HG03159 (cell line): ENCODE results near the gene NF2.
"Not testable (repeated sequence)": the region's sequence is repeated elsewhere in the genome, so short reads cannot be mapped to it uniquely, and the experiment has no call there.

Source experiments
- ATAC-seq: cut with Tn5 transposase; IDR thresholded peaks from one replicate; pipeline ENCODE4 v1.9.1; 2021; ENCODE audit warnings: mild to moderate bottlenecking, moderate library complexity; ENCODE audit not compliant: unreplicated experiment

NF2 gene

DNA sequence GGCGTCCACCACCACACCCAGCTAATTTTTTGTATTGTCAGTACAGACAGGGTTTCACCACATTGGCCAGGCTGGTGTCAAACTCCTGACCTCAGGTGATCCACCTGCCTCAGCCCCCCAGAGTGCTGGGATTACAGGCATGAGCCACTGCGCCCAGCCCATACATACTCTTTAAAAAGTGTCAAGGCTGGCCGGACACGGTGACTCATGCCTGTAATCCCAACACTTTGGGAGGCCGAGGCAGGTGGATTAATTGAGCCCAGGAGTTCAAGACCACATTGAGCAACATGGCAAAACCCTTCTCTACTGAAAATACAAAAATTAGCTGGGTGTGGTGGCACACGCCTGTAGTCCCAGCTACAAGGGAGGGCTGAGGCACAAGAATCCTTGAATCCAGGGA is 9.0 kb upstream of the NF2 start:
- ATAC-seq, result not testable (repeated sequence)

DNA sequence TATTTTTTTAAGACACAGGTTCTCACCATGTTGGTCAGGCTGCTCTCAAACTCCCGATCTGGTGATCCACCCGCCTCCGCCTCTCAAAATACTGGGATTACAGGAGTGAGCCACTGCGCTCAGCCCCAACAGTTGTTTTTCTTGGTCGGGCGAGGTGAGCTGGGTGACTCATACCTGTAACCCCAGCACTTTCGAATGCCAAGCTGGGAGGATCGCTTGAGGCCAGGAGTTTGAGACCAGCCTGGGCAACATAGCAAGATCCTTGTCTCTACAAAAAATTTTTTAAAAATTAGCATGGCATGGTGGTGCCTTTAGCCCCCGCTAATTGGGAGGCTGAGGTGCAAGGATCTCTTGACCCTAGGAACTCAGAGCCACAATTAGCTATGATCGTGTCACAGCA is 7.0 kb upstream of the NF2 start:
- no peak for ATAC-seq

DNA sequence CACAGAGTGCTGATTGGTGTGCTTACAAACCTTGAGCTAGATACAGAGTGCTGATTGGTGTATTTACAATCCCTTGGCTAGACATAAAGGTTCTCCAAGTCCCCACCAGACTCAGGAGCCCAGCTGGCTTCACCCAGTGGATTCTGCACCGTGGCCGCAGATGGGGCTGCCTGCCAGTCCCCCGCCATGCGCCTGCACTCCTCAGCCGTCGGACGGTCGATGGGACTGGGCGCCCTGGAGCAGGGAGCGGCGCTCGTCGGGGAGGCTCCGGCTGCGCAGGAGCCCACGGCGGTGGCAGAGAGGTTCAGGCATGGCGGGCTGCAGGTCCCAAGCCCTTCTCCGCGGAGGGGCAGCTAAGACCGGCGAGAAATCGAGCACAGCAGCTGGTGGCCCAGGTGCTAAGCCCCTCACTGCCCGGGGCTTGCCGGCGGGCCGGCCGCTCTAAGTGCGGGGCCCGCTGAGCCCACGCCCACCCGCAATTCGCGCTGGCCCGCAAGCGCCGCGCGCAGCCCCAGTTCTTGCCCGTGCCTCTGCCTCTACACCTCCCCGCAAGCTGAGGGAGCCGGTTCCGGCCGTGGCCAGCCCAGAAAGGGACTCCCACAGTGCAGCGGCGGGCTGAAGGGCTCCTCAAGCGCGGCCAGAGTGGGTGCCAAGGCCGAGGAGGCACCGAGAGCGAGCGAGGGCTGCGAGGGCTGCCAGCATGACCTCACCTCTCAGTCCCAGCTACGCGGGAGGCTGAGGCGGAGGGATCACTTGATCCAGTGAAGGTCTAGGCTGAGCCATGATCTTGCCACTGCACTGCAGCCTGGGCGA is 5.4 kb upstream of the NF2 start:
- ATAC-seq, result not testable (repeated sequence)

DNA sequence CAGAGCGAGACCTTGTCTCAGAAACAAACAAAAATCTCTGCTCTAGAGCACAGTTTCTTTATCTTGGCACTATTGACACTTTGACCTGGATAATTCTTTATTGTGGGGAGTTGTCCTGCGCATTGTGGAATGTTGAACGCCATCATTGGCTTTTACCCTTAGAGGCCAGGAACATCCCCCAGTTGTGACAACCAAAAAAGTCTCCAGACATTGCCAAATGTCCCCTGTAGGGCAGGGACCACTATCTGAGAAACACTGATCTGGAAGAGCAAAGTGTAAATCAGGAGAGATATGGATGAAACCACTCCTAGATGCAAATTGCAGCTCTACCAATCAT is 4.8 kb upstream of the NF2 start:
- no peak for ATAC-seq

DNA sequence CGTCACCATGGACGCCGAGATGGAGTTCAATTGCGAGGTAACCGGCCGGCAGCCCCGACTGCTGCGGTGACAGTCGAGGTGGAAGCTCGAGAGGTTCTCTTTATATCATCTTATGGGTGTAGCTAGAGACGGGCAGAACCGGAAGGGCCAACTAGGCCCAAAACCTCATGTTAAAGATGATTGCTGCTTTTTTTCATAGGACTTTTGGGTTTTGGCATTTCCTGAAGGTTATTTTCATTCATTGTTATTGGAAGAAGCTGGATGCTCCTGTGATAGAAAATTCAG is 585 bp downstream of the NF2 start:
- no peak for ATAC-seq

DNA sequence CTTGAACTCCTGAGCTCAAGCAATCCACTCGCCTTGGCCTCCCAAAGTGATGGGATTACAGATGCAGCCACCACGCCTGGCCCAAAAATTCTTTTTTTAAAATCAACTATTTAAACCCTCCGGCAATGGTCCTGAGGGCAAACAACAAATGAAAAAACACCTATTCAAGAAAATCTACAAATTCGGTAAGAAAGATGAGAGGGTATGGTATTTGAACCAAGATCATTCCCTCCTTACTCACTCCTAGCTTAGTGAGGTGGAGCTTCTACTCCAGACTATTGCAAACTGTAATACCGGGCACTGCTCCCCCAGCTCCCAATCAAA is 2.1 kb downstream of the NF2 start:
- ATAC-seq, result no peak

DNA sequence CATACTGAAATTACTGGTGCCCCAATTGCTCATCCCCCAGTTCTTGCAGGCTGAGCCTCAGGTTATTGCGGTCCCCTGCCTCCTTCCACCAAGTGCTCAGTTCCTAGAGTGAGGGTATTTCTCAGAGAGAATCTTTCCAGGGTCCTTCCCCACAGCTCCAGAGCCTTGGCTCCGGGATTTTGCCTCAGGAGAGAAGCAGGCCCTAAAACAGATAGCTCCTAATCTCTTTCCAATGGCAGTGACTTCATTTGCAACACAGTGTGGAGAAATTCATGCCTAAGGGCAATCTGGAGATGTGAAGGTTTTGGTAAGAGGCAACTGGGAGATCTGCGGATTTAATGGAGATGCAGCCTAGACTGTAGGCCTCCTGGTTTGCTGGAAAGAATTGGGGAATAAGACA is 2.9 kb downstream of the NF2 start:
- ATAC-seq, result no peak

DNA sequence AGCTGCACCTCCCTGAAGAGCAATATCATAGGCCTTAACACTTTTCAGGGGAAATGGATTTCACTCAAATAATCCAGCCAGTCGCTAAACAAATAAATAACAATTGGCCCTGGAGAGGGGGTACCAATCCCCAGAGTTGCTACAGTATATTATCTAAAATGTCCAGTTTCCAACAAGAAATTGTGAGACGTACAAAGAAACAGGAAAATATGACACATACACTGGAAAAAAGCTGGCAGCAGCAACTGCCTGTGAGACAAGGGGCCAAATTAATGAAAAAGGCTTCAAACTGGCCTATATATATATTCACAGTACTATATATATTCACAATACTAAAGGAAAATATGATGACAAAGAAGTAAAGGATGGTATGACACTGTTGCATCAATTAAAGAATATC is 4.0 kb downstream of the NF2 start:
- no peak for ATAC-seq

DNA sequence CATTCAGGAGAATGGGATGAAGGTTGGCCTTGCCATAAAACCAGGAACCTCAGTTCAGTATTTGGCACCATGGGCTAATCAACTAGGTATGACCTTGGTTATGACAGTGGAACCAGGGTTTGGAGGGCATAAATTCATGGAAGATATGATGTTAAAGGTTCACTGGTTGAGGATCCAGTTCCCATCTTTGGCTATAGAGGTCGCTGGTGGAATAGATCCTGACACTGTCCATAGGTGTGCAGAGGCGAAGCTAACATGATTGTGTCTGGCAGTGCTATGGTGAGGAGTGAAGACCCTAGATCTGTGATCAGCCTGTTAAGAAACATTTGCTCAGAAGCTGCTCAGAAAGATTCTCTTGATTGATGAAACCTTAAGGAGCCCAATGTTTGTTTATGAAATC is 5.7 kb downstream of the NF2 start:
- ATAC-seq, result no peak

DNA sequence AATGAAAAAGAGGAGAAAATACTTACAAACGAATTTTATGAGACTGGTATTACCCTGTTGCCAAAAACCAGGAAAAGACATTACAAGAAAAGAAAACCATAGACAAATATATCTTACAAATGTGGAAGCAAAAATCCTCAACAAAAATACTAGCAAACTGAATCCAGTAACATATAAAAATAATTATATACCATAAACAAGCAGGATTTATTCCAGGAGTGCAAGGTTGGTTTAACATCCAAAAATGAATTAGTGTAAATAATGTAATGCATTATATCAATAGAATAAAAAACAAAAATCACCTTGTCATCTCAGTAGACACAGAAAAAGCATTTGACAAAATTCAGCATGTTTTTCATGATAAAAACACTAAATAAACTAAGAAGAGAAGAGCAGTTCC is 7.3 kb downstream of the NF2 start:
- no peak for ATAC-seq

DNA sequence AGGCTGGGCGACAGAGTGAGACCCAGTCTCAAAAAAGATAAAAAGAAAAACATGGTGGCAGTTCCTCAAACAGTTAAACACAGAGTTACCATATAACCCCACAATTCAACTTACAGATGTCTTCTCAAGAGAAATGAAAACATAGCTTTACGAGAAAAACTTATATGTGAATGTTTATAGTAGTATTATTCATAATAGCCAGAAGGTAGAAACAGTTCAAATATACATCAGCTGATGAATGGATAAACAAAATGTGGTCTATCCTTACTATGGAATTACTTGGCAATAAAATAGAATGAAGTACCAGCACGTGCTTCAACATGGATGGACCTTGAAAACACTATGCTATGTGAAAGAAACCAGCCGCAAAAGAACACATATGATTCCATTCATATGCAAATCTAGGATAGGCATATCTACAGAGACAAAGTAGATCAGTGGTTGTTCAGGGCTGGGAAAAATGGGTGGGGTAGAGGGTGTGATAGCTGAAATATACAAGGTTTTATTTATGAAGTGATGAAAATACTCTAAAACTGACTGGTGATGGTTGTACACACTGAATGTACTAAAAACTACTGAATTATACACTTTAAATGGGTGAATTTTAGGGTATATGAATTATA is 12.4 kb downstream of the NF2 start:
- ATAC-seq, result no peak

DNA sequence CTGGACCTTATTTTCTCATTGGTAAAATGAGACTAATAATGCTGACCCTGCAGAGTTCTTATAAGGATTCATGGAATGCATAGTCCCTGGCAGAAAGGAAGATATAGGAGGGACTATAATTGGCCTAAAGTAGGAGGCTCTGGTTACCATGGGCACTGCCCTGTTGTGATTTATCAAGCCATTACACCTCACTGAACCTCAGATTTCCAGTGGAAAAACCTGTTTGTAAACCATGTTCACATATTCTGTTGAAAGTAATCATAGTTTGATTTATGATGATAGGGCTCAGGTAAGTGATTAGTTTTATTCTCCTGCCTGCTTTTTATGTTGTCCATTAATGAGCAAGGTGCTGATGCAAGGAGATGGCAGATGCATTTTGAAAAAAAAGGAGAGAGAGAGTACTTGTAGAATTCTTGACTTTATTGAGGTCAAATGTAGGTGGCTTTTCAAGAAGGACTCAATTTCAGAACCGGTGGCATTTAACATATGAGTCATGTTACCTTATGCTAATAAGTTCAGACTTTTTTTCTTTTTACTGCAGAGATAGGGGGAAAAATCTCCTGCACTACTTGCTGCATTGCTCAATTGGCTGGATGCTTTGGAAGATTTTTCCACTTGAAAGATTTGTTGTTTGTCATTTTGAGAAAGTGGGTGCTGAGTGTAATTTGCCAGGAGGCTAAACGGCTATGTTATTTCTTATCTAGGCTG is 14.6 kb downstream of the NF2 start:
- no peak for ATAC-seq

DNA sequence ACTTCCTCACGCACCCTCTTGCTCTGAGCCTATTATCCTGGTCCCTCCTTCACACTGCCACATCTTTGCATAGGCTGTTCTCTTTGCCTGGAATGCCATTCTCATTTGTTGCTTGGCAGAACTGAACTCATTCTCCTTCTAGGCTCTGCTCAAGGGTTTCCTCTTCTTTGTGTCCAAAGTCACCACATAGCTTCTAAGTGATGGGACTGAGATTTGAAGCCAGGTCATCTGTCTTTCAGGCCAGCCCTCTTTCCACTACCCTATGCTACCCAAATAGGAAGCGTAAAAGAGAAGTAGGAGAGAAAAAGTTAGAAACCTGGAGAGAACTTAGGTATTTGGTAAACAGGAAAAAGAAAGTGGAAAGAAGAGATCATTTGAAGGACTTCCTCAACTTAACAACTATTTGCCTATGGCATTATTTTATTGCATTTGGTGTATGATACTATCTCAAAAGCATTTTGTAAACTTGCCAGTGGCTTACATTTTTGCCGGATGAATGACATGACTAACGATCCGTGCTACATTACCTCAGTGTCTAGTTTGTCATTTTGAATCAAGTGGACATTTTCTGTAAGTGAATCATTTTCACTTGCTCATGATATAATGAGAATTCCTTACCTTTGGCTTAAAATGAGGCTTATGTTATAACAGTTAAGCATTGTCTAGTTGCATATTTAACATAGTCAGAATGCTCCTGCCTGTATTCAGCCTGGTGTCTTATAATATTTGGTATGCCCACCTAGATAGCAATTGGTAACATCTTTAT is 18.5 kb downstream of the NF2 start:
- ATAC-seq, result no peak

DNA sequence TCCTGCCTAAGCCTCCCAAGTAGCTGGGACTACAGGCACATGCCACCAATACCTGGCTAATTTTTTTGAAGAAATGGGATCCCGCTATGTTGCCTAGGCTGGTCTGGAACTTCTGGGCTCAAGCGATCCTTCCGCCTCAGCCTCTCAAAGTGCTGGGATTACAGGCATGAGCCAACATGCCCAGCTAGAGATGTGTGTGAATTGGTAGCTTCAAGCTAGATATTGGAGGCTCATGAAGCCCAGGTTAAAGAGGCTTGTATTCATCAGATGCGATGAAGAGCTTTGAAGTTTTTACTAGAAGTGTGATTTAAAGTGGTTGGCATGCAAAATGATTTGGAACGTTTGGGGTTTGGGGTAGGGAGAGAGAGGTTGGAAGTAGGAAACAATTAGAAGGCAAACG is 19.6 kb downstream of the NF2 start:
- no peak for ATAC-seq

DNA sequence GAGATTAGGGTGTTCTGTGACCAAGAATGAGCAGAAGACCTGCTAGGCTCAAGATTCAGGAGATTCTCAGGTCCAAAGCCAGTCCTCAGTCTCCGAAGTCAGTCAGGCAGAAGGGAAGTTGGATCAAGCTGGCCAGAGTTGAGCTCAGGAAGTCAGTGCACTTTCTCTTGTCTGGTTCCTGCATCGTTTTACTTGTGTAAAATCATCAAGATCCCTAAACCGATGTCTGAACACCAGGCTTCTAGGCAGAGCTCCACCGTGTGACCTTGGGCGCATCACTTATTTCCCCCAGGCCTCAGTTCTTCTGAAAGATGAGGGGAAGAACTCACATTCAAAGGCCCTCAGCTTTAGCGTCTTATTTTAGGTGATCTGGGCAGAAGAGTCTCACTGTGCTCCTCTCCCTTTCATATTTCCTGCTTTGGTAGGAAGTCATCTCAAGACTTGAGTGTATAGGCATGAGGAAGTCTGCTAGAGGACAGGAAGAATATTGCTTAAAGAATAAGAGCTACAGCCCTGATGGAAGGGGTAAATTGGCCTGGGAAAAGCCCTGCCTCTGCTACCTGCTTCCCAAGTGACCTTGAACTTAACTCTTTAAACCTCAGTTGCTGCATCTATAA is 20.2 kb downstream of the NF2 start:
- no peak for ATAC-seq

DNA sequence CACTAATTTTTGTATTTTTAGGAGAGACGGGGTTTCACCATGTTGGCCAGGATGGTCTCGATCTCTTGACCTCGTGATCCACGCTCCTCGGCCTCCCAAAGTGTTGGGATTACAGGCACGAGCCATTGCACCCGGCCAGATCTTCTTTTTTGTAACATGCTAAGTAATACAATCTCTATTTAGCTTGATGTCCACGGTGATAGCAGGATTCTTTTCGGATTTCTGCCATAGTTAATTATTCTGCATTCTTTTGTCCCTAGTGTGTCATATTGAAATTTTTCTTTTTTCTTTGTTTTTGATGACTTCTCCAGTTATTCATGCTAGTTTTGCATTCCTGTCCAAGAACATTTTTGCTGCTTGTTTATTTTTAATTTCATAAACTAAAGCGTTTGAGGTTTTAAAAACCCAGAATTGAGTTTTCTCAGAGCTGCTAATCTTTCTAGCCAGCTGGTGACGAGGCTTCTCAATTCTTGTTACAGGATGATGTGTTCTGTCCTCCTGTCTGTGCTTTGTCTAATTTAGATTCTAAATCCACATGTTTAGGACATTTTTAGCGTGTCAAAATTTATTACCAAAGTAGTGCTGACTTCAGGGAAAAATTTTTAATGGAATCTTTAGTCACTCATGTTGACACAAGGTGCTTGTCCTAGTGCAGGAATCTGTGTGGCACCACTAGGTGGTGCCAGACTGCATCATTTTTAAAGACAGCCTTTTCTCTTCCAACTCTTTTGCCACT is 21.8 kb downstream of the NF2 start:
- ATAC-seq, result no peak

DNA sequence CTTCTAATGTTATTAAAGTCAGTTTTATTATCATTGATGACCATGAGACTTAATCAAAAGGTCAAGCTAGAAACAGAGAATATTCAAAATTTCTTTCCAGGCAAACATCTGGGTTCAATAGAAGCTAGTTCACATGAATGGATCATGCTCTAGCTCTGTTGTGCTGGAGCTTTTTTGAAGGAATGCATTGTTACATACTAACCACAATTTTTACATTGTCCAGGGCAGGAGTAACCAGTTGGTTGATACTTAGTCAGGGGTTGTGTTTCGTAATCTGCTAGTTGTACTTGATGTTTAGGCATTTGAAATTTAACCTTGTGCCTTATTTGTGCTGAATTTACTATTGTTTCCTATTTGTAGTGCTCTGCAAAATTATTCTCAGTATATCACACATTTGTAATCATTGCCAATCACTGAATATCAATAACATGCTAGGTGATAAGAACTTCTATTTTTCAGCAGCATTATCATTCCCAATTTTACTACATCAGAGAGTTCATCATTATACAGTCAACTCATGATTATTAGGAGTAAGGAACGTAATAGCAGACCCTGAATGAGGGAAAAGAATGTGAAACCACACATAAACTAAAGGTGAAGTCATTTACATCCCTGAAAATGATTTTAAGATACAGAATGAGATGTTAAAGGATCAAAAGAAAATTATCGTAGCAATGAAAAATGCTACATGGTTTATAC is 23.2 kb downstream of the NF2 start:
- ATAC-seq, result no peak

DNA sequence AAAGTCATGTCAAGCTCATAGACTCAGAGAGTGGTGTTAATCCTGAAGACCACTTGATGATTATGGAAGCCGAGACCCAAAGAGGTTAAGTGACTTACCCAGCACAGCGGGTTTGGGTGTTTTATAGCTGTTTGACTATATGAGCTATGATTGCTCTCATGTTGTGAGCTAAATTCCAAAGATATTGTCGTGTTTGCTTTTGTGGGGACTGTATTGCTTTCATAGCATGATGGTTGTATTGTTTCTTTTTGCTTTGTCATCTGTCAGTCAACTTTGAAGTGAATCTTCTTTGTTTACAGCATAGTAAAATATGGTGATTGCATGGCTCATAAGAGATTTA is 23.7 kb downstream of the NF2 start:
- ATAC-seq, result no peak

DNA sequence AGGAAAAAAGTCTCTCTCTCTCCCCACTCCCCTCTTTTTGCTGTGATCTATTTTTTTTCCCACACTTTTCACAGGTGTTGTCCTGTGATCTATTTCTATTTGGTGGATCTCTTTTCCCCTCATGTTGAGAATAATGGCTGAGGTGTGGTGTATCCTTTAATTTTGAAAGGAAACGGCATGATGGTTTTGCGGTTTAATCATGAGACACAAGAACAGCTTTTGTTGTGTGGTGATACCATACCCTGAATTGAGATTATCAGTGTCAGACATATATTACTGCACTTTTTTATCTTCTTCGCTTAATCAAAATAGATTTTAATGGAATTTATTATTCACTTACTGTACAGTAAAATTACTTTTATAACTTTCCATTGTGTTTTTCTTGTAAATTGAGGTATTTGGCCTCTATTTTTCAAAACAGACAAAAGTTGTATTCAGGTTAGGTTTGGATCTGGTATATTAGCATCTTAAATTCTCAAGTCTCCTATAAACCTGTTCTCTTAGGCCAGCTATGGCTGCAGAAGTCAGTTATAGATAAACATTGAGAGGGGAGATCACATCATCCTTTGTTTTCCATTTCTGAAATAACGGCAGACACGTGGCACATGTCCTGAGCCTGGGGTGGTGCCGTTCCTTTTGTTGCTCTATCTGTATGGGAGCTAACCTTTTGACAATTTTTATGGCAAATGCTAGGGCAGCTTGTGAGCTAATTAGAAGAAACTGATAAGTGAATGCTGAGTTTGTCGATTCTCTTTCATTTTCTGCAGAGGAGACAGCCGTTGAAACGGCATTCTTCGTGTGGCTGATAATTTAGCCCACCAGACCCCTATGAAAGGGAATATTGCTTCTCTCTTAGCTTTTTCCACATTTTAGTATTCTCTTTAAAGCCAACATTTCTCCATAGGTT is 25.8 kb downstream of the NF2 start:
- no peak for ATAC-seq
